ENCODE measurements around the gene MYO1E.

Gene MYO1E

DNA sequence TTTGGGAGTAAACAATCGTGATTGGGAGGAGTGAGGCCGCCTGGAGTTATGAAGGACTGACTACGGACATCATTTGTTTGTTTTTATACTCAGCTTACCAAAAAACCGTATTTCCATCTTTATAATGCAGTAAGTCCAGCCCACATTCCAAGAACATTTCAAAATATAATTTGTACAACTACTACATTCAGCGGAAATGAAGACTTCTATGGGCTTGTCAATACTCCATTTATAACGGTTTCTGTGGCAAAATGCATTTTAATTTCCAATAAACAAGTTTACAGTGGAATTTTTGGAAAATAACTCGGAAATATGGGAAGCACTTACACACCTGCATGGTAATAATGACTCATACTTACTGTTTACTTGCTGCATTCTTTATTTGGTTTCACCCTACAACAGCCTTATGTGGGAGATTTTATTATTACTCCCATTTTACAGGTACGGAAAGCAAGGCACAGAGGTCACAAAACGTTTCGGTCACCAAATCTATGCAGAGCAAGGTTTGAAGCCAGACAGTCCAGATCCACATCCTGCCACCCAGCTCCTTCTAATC is 103.7 kb downstream of the MYO1E start:
- DNase-seq (ENCODE audit: extremely low read depth in 1 of 2, low read depth in 1 of 2) = no peak

DNA sequence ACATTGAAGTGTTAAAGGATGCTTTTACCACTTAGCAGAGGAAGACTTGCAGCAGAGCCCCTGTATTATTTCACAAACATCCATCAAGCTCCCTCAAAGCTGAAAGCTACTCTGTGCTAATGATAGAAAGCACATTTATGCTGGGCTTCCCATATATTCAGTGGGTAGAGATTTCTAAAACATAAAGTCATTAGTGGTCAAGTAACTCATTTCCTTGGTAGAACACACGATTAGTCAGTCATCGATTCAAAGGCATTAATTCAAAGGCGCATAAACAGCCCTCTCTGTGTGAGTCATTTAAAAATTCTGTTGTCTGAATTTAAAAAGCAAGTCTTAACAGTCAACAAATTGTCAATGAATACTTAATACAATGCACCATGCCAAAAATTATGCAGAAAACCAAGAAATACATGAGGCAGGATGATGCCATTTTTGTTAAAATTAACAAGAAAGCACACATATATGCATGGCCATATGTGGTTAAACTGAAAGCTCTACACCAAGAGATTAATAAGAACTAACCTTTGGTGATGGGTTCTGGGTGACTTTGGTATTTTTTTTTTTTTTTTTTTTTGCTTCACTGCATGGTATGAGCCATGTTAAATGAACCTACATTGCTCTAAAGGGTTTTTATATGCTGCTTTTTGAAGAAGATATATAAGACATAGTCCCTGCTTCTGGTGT is 104.4 kb downstream of the MYO1E start:
- DNase-seq (ENCODE audit: extremely low read depth in 1 of 2, low read depth in 1 of 2) = no peak

DNA sequence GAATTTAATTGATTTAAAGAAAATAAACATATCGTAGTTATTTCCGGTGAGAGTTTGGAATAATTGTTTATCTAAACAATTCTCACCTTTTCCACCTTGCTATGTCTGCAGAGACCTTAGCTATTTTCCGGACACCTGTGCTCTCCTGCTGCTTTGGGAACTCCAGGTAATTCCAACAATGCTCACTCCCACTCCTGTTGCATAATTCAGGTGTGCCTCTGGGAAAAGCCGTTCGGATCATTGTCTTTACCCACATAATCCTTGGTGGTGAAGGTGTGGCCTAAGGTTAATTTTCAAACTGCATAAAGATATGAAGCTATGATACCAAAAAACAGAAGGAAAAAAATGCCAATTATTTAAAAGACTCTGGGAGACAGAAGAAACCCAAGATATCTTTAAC is 106.6 kb downstream of the MYO1E start:
- no peak for DNase-seq (ENCODE audit: extremely low read depth in 1 of 2, low read depth in 1 of 2)

DNA sequence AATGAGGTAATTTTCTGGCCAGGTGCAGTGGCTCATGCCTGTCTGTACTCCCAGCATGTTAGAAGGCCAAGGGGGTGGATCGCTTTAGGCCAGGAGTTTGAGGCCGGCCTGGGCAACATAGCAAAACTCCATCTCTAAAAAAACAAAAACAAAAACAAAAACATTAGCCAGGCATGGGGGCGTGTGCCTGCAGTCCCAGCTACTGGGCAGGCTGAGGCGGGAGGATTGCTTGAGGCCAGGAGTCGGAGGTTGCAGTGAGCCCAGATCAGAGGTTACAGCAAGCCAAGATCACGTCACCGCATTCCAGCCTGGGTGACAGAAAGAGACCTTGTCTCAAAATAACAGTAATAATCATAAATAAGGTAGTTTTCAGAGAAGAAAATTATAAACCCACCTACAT is 110.4 kb downstream of the MYO1E start:
- no peak for DNase-seq (ENCODE audit: extremely low read depth in 1 of 2, low read depth in 1 of 2)

DNA sequence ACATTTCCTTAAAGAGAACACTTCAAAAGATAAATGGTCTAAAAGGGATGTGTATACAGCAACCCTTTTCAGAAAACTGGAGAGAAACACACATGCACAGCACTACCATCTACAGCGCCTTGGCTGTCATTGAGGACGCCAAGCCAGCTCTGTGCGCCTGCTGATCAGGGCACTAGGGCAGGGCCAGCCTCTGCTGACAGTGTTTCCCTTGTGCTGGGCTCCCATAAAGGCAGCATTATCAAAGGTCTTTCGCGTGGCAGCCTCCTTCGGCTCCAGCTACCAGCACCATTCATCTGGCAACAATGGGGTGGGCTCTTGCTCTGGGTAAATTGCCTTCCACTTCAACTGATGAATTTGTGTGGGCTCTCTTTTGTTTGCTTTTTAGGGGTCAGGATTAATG is 112.6 kb downstream of the MYO1E start:
- no peak for DNase-seq (ENCODE audit: extremely low read depth in 1 of 2, low read depth in 1 of 2)

DNA sequence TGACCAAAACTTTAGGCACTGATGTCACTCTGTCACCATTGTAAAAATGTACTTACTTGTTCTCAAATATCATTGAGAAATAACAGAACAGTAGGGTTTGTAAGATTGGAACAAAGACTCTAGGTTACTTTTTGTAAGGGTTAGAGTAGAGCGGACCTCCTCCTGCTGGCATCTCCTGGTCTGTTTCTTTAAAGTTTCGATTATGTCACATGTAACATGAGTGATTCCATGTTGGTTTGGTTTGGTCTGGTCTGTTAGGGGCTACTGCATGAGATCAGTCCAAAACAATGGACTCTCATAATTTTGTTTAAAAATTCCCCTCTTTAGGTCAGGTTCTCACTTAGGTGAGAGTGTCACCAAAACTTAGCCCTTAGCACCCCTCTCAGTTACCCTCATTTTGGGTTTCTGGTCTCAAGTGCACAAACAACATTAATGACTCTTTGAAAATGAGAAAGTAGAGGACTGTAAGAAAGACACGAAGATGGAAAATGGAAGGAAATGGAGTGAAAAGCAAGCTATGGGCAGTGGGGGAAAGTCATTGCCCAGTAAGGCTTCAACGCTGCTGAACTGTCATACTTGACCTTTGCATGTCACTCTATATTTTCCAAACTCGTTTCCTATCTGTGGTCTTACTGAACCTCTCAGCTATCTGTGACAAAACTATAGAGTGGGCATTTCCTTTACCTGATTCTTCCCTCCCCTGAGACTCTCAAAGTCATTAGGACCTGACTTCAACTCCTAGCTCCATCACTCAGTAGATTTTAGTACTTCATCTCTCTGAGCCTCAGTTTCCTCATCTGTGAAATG is 113.3 kb downstream of the MYO1E start:
- no peak for DNase-seq (ENCODE audit: extremely low read depth in 1 of 2, low read depth in 1 of 2)

DNA sequence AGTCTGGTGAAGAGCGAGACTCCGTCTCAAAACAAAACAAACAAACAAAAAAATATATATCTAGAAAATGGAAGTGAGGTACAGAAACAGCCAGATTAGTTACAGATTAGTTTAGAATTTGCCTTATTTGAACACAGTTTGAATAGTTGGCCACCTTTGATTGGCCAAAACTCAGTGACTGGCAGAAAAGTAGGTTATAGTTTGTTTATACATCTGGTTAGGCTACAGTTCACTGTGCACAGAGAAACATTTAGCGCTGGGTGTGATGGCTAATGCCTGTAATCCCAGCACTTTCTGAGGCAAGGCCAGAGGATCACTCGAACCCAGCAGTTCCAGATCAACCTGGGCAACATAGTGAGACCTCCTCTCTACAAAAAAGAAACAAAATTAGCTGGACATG is 114.4 kb downstream of the MYO1E start:
- DNase-seq (ENCODE audit: extremely low read depth in 1 of 2, low read depth in 1 of 2) = no peak

DNA sequence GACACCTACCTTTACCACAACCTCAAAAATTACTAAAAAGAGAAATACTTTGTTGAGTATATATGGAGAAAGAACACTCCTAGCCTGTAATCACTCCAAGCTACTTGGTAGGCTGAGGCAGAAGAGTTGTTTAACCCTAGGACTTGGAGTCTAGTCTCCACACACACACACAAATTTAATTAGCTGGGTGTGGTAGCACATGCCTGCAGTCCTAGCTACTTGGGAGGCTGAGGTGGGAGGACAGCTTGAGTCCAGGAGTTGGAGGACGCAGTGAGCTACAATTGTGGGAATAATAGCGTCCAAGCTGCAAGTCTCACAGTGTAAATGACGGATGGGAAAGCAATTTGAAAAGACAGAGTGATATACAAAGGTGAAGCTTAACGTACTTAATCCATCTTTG is 115.5 kb downstream of the MYO1E start:
- DNase-seq (ENCODE audit: extremely low read depth in 1 of 2, low read depth in 1 of 2) = no peak

DNA sequence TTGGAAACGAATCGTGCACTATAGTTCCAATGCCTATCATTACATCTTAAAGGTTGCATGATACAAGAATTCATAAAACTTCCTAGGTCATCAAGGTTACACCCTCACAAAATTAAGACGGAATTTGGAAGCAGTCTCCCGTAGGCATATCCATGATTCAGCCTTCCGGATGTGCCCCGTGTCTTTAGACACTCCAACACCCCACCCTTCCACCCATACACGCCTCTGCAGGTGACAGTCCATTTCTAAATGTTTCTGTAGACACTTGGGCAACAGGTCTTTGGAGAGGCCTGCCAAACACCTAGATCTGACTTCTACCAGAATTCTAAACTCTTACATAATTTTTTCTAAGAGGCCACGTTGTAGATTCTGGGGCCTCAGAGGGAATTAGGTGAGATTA is 116.2 kb downstream of the MYO1E start:
- no peak for DNase-seq (ENCODE audit: extremely low read depth in 1 of 2, low read depth in 1 of 2)

DNA sequence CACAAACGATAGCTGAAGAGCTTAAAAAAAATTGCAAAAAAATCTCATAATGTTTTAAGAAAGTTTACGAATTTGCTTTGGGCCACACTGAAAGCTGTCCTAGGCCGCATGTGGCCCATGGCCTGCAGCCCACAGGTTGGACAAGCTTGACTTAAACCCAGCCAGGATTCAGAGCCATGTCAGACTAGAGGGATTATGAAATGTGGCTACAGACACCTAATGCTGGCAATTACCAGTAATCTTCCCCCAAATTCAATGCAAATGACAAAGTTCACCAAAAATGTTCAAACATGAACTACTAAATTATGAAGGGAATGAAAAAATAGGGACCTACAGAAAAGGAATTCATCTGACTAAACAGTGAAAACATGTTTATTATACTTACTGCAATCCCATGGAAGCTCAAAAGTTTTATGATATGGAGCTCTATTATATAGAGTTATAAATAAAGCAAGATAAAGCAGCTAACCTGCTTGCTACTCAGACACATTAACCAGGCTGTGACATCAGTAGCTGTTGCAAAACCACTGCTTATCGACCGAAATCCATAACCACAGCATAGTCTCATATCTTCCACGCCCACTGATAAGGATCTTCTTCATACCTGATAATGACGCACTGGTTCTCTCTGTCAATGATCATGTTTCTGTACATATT is 116.9 kb downstream of the MYO1E start:
- no peak for DNase-seq (ENCODE audit: extremely low read depth in 1 of 2, low read depth in 1 of 2)

DNA sequence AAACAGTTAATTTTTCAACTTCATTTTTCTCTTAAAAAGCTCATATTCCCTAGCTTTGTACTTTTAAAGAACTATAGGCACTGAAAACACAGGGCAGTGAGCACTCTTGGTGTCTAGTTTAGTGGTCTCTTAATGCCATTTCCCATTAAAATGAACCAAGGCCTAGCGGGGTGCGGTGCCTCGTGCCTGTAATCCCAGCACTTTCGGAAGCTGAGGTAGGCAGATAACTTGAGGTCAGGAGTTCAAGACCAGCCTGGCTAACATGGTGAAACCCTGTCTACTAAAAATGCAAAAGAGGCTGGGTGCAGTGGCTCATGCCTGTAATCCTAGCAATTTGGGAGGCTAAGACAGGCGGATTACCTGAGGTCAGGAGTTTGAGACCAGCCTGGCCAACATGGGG is 120.5 kb downstream of the MYO1E start:
- DNase-seq (ENCODE audit: extremely low read depth in 1 of 2, low read depth in 1 of 2) = no peak

DNA sequence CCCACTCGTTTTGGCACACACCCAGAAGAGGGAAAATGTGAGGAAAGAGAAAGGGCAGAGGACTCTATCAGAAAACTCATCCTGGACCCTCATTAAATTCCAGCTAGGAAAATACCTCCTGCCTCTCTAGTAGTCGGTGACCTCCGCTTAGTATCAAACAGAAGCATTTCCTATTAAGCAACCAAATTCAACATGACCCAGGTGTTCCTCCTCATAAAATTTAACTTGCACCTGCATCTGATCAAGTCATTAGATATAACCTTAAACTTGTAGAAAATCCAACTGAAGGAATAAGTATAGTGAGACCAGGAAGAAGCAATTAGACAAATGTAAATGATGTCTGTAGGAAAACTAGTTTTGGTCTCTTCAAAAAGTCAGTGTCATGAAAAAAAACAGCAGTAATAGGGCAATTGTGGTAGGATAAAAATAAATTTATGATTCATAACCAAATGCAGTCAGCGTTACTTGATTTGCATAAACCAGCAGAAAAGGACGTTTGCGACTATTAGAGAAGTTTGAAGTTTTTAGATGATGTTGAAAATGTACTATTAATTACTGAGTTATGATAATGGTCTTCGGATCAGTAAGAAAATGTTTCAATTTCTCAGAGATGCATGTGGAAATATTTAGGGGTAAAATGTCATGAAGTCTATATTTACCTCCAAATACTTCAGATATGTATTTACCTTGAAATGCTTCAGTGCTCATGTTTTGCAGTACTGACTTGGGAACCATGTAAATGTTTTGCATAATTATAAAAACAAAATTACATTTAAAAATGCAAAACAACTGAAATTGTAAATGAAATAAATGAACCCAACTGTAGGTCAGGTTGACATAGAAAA is 121.4 kb downstream of the MYO1E start:
- no peak for DNase-seq (ENCODE audit: extremely low read depth in 1 of 2, low read depth in 1 of 2)

DNA sequence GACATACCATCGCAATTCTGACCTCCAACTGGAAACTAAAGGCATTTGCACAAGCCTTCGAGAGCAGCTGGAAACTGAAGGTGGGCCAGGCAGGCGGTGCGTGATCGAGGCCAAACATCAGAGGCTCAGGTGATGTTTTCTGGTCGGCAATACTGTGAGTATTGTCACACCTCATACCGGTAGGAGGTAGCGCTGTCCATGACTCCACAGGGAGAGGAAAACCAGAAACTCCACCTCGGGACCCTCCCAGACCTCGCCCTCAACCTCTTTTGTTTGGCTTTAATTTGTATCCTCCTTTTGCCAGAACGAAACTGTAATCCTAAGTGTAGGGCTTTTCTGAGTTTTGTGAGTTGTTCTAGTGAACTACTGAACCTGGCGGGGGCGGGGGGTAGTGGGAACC is 122.4 kb downstream of the MYO1E start:
- DNase-seq (ENCODE audit: extremely low read depth in 1 of 2, low read depth in 1 of 2) = no peak

DNA sequence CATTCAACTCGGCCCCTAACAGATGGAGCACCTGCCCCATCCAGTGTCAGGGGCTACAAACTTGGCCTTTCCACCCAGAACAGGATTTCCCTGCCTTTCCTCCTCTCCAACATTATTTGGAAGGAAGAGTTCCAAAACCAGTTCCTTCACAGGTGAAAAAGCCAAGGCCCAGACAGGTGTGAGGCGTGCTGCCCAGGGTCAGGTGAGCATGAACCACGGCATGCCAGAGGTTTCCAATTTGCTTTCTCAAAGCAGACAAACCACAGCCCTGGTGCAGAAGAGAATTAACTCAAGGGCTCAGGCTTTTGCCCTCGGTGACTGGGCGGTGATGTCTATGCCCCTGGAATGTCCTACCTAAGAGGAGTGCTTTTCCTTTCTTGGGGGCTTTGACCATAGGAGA is 122.9 kb downstream of the MYO1E start:
- no peak for DNase-seq (ENCODE audit: extremely low read depth in 1 of 2, low read depth in 1 of 2)

DNA sequence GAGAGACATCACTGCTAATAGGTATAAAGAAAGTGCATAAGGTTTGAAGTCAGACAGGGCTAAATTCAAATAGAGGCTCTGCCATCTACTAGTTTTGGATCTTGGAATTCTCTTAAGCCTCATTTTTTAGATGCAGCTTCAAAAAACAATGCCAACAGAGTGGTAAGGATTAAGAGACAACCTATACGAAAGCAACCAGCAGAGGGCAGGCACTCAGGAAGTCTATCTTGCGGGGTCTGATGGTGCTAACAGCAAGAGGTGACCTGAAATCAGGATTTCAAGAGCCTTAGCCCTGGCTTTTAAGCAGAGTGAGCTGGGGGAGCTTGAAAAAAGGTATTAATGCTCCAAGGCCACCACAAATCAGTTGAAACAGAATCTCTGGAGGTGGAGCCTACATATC is 125.3 kb downstream of the MYO1E start:
- peak; percentile 13 to 32 for DNase-seq (ENCODE audit: extremely low read depth in 1 of 2, low read depth in 1 of 2)

DNA sequence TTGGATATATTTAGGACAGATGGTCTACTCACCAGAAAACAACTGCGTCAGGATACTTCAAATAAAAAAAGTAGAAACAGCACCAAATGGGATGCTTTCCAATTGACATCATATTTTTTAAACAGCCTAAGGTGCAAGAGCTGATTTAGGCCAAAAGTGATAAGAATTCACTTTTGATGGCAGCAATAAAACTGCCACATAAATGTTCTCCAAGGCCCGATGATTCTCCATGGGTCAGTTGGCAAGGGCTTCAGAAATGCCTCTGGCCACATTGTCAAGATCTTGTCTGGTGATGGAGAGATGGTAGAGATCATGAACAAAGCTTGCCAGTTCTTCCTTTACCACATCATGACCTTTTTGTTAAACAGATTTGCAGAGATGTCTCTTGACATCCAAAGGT is 127.1 kb downstream of the MYO1E start:
- no peak for DNase-seq (ENCODE audit: extremely low read depth in 1 of 2, low read depth in 1 of 2)

DNA sequence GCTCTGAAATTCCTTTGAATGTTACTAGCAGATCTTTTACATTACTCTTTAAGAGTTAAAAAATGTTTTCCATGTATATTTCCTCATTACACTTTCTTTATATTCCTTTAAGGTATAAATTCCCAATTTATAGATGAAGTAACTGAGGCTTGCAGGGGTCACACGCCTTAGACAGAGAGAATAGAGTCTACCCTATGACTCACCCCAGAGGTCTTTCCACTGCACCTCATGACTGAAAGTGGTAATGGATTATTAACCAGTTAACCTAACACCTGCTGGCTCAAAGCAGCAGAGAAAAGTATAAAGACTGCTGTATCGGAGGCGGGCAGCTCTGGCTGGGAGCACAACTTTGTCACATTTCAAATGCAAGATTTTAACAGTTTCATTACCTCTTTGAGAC is 128.3 kb downstream of the MYO1E start:
- DNase-seq (ENCODE audit: extremely low read depth in 1 of 2, low read depth in 1 of 2) = no peak

DNA sequence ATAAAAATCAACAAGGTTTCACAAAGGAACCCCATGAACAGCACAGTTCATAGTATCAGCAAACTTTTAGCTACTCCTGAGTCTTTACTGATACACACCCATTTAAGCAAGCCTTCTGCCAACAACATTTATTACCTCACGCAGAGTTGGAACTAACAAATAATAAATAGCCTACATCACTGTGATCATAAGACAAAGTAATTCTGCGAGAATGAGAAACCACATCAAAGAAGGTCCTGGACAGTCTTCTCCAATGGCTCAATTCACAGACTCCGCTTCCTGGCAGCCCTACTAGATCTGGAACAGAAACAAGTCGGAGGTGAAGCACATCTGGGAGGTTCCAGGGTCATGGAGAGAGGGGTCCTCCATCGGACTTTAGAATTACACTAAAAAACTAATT is 129.0 kb downstream of the MYO1E start:
- DNase-seq (ENCODE audit: extremely low read depth in 1 of 2, low read depth in 1 of 2) = no peak

DNA sequence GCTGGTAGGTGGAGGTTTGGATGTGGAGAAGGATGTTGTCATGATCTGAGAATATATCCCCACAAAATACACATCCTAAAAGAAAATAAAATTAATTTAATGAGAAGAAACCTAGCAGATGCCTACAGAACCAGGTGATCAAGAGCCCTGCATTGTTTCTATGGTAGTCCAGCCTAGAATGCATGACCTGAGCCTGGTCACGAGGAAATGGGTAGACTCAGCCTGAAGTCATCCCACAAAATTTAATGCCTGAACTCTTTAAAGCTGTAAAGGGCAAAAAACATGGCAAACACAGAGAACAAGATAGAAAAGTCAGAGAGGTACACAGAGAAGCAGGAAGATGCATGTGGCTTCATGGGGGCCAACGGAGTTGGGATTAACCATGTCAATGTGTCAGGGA is 130.0 kb downstream of the MYO1E start:
- DNase-seq (ENCODE audit: extremely low read depth in 1 of 2, low read depth in 1 of 2) = no peak

DNA sequence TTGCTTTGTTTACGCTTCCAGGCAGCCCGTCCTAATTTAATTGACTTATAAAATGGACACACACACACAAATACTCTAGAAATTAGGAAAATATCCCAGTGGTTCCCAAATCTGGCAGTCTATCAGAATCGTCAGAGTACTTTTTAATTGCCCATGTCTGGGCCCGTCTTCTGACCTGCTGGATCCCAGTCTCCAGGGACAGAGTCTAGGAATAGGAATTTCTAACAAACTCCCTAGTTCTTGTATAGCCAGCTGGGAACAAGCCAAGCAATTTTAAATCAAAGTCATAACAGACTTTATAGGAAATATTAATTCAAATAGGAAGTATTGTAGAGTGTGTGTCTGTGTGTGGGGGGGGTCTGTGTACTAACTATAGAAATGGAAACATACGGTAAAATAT is 132.6 kb downstream of the MYO1E start:
- DNase-seq (ENCODE audit: extremely low read depth in 1 of 2, low read depth in 1 of 2) = no peak

DNA sequence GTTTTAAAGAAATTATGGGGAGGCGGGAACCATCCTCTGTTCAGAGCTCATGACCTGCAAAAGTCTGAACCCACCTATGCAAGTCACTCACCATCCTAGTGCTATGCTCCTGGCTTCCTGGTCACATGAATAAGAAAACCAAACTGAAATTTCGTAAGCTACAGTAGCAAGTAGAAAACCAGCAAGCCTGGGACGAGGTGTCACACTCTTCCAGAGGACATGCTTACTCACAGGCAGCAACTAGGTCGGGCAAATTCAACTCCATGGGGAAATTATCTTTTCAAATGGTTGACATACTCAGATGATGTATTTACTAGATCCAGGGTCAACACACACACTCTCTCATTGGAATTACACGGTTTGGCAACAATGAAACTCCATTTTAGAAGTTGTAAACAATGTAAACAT is 134.7 kb downstream of the MYO1E start:
- no peak for DNase-seq (ENCODE audit: extremely low read depth in 1 of 2, low read depth in 1 of 2)

All from activated CD8-positive, alpha-beta memory T cell treated with anti-CD3 and anti-CD28 coated beads for 1 hour (primary cell).